Measurements from ENCODE around the gene RPL18A.
"Not testable (repeated sequence)": the region's sequence is repeated elsewhere in the genome, so short reads cannot be mapped to it uniquely, and the experiment has no call there.

Gene RPL18A

DNA sequence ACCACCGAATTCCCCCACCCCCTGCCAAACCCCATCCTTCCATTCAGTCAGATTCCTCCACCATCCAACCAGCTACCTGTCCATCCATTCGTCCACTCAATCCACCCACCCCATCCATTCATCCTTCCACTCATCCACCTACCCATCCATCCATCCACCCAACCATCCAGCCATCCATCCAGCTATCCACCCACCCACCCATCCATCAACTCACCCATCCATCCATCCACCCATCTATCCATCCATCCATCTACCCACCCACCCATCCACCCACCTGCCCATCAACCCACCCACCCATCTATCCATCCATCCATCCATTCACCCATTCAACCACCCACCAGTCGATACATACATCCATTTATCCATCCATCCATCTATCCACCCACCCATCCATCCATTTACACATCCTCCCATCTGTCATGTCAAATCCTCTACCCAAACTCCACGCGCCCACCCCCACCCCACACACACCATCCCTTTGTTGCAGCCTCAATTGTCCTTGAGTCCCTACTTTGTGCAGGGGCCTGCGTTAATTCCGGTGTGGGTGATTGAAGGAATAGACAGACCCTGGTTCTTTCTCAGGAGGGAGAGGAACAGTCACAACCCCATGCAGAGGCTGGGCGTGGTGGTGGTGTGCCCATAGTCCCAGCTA, 6.7 kb downstream of the RPL18A start:
- DNase-seq (ENCODE audit: low read depth in 2 of 2), result no peak

DNA sequence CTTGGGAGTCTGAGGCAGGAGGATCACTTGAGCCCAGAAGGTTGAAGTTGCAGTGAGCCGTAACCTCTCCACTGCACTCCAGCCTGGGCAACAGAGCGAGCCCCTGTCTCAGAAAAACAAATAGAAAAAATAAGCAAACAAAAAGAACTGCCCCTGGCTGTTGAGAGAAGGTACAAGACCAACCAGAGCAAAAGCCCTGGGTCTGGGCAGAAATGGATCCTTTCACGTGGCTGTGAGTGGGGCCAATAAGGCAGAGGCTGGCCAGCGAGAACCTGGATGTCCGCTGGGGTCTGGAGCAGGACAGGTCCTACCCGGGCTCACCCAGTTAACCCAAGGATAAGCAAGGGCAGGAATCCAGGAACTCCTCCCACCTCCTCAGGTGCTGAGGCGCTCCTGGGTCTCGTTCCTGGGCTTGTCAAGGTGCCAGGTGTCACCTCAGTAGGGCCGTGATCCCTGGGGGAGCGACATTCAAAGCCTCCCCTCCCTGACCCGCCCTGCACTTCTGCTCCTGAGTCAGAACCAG, 7.3 kb downstream of the RPL18A start:
- DNase-seq (ENCODE audit: low read depth in 2 of 2), result no peak

DNA sequence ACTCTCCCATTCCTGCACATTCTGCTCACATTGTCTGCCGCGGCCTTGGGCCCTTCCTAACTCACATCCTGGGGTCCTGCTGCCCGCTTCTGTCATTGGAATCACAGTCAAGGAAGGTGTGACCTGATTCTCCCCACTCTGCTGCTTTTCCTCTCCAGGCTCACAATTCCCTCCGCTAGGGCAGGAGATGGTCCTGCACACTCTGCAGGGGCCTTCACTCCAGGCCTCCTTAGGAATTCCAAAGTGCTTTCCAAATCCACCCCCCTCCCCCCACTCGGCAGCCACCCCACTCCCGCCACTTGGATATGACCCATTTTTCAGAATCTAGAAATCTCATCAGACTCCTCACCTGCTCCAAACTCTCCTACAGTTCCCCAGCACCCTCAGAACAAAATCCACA, 9.0 kb downstream of the RPL18A start:
- no peak for DNase-seq (ENCODE audit: low read depth in 2 of 2)

DNA sequence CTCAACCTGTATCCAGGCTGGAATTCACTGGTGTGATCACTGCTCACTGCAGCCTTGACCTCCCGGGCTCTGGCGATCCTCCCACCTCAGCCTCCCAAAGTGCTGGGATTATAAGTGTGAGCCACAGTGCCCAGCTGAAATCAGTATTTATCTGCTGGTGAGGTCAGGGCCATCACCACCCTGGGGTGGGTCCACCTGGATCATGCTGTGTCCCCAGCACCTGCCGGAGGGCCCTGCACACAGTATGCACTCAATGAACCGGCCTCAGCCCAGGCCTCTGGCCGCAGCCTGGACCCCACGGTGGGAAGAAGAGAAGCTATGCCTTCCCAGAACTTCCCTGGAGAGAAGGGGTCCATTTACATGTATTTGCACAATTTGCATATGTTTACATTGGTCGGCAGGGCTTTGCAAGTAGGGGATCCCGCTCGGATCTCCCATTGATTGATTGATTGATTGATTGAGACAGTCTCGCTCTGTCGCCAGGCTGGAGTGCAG, 9.5 kb downstream of the RPL18A start:
- no peak for DNase-seq (ENCODE audit: low read depth in 2 of 2)

DNA sequence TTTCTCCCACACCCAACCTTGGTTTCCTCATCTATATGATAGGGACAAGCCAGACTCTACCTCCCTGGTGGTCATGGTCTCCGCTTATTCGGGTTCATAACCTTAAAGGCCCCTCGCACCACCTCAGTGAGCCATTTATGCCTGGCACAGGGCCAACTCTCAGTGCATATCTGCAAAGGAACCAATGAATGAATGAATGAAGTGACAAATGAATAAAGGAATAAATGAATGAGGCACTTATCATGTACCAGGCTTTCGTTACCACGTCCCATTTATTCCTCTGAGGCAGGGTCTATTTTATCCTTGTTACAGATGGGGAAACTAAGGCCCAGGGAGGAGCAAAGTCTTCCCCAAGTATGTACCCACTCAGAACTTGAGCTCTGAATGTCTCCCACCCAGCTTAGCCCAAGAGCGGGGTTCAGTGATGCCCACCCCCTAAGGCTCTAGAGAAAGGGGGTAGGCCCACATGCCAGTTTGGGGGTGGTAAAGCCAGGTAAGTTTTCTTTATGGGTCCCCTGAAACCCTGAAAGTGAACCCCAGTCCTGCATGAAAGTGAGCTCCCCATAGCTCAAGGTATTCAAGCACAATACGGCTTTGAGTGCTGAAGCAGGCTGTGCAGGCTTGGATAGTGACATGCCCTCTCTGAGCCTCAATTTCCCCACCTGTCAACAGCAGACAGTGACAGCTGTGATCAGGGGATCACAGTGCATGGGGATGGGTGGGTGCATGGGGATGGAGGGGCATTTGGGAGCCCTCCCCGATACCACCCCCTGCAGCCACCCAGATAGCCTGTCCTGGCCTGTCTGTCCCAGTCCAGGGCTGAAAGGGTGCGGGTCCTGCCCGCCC, 11.5 kb downstream of the RPL18A start:
- DNase-seq (ENCODE audit: low read depth in 2 of 2), result no peak

DNA sequence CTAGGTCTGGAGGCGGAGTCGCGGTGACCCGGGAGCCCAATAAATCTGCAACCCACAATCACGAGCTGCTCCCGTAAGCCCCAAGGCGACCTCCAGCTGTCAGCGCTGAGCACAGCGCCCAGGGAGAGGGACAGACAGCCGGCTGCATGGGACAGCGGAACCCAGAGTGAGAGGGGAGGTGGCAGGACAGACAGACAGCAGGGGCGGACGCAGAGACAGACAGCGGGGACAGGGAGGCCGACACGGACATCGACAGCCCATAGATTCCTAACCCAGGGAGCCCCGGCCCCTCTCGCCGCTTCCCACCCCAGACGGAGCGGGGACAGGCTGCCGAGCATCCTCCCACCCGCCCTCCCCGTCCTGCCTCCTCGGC, 12.2 kb downstream of the RPL18A start, which contains the start of gene SLC5A5:
TSS of gene SLC5A5 (plus strand) at position 68 of the 373 bp plus-strand sequence. CDS start 375 bp downstream, outside the sequence.
- no peak for DNase-seq (ENCODE audit: low read depth in 2 of 2)

DNA sequence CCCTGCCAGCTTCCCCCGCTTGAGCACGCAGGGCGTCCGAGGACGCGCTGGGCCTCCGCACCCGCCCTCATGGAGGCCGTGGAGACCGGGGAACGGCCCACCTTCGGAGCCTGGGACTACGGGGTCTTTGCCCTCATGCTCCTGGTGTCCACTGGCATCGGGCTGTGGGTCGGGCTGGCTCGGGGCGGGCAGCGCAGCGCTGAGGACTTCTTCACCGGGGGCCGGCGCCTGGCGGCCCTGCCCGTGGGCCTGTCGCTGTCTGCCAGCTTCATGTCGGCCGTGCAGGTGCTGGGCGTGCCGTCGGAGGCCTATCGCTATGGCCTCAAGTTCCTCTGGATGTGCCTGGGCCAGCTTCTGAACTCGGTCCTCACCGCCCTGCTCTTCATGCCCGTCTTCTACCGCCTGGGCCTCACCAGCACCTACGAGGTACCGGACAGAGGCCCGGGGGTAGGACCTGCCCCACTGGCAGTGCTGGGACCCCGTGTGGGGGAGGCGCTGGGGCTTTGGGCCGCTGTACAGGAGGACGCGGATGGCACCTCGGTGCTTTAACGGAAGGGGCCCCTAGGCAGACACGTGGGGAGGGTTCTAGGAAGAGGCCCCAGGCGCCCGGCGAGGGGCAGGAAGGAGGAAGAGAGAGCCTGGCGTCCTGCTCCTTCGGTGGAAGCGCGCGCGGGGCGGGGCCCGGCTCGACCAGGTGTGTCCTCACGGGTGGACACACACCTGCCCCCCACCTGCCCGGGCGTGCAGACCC, 12.7 kb downstream of the RPL18A start:
- DNase-seq (ENCODE audit: low read depth in 2 of 2), result peak; percentile 27 to 42

DNA sequence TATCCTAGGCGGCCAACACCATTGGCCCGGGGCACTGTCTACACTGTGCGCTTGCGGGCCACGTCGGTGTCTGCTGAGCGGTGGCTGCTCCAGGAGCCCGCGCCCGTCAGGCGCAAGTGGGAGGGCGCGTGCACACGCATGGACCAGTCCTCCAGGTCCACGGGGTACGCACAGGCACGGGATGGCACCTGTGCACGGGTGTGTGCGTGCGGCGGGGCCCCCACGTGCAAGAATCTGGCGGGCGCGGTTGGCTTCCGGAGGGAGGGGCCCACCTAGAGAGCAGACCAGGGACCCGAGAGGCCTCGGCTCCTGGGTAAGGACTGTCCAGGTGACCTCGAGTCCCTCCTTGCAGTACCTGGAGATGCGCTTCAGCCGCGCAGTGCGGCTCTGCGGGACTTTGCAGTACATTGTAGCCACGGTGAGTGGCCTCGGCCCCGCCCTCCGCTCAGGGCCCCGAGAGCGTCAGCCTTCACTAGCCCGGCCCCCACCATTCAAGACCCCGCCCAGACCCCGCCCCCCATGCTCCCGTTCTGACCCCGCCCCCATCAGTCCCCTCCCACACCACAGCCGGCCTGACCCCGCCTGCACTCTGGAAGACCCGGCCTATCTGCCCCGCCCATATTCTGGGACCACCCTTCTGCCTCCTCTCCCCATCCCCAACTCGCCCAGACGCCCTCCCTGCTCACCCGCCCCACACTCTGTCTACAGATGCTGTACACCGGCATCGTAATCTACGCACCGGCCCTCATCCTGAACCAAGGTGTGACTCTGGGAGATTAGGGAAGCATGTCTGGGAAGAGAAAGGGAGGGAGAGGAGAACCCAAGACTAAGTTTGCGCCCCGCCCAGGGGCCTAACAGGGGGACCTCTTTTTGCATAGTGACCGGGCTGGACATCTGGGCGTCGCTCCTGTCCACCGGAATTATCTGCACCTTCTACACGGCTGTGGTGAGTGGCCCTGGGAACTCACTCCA, 14.4 kb downstream of the RPL18A start:
- DNase-seq (ENCODE audit: low read depth in 2 of 2), result peak; percentile 46 to 54

DNA sequence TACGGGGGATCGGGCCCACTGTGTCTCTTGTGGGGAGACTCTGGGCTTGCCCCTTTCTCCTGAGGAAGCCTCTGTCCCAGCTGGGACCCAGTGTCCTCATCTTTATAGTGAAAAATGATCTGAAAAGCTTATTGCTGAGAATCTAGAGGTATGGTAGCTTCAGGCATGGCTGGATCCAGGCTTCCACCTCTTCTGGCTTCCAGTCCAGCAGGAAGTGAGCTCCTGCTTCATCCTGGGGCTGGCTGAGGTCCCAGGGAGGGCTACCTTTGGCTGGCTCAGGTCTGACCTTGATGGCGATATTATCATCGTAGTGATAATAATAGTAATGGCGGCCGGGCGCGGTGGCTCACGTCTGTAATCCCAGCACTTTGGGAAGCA, 15.0 kb downstream of the RPL18A start:
- DNase-seq (ENCODE audit: low read depth in 2 of 2), result no peak

DNA sequence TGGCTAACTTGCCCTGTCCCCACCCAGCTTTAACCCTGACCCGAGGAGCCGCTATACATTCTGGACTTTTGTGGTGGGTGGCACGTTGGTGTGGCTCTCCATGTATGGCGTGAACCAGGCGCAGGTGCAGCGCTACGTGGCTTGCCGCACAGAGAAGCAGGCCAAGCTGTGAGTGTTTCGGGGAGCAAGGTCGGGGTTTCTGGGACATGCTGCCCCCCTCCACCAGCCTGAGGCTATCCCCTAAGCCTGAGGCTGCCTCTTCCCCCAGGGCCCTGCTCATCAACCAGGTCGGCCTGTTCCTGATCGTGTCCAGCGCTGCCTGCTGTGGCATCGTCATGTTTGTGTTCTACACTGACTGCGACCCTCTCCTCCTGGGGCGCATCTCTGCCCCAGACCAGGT, 18.0 kb downstream of the RPL18A start:
- no peak for DNase-seq (ENCODE audit: low read depth in 2 of 2)

DNA sequence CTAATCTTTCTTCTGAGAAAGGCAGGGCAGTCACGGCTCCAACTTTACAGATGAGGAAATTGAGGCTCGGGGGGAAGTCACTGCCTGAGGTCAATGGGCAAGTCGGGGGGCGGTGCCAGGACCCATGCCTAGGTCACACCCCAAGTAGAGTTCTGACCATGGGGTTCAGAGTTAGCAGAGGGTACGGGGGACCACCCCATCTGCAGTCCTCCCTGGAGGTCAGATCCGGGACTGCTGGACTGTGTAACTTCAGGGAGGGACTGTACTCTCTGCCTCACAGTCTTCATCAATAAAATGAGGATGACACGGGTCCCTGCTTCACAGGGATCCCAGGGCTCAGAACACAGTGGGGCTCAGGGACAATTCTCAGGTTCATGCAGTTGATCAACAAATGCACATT, 19.8 kb downstream of the RPL18A start:
- DNase-seq (ENCODE audit: low read depth in 2 of 2), result no peak

DNA sequence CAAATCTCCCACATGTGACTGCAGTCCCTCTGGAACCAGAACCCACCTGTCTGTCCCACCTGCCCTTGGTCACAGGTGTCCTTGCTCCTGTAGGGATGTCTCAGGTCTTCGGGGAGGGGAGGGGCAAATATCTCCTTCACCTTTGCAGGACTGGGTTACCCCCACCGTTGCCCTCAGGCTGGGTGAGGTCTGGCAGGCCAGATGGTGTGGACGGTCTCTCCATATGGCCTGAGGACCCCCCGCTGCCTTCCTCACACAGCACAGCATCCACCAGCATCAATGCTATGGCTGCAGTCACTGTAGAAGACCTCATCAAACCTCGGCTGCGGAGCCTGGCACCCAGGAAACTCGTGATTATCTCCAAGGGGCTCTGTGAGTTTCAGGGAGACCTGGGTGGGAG, 22.0 kb downstream of the RPL18A start:
- DNase-seq (ENCODE audit: low read depth in 2 of 2), result no peak

DNA sequence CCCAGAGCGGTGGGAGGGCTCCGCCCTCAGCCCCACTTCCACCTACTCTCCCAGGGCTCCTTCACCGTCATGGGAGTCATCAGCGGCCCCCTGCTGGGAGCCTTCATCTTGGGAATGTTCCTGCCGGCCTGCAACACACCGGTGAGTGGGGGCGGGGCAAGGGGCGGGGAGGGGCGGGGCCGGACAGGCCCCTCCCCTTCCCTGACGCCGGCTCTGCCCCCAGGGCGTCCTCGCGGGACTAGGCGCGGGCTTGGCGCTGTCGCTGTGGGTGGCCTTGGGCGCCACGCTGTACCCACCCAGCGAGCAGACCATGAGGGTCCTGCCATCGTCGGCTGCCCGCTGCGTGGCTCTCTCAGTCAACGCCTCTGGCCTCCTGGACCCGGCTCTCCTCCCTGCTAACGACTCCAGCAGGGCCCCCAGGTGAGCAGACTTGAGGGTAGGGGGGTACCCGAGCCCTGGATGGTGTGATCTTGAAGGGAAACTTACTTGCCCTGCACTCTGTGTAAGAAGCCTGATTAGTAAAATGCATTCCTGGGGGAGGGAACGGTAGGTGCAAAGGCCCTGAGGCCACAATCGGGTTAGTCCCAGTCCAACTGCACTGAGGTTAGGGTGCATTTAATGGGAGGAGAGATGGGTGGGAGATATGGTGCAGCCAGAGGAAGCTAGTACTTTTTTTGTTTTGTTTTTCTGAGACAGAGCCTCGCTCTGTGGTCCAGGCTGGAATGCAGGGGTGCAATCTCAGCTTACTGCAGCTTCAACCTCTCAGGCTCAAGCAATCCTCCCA, 24.1 kb downstream of the RPL18A start:
- no peak for DNase-seq (ENCODE audit: low read depth in 2 of 2)

DNA sequence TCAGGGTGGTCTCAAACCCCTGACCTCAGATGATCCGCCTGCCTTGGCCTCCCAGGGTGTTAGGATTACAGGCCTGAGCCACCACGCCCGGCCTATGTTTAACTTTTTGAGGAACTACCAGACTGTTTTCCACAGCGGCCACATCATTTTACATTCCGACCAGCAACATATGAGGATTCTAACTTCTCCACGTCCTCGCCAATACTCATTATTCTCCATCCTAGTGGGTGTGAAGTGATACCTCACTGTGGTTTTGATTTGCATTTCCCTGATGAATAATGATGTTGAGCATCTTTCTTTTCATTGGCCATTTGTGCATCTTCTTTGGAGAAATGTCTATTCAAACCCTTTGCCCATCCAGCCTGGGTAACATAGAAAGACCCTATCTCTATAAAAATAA, 26.8 kb downstream of the RPL18A start:
- no peak for DNase-seq (ENCODE audit: low read depth in 2 of 2)

DNA sequence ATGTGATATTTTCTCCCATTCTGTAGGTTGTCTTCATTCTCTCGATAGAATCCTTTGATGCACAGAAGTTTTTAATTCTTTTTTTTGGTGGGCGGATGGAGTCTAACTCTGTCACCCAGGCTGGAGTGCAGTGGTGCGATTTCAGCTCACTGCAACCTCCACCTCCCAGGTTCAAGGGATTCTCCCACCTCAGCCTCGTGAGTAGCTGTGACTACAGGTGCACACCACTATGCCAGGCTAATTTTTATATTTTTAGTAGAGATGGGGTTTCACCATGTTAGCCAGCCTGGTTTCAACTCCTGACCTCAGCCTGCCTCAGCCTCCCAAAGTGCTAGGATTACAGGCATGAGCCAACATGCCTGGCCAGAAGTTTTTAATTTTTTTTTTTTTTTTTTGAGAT, 27.5 kb downstream of the RPL18A start:
- DNase-seq (ENCODE audit: low read depth in 2 of 2), result not testable (repeated sequence)

DNA sequence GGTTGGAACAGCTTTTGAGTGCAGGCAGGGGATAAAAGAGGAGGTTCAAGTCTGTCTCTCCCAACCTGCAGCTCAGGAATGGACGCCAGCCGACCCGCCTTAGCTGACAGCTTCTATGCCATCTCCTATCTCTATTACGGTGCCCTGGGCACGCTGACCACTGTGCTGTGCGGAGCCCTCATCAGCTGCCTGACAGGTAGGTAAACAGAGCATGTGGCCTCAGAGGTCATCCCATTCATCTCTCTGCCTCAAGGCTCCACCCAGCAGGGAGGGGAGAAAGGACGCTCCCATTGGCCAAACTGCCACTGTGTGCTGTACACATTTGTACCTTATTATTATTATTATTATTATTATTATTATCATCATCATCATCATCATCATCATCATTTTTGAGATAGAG, 28.6 kb downstream of the RPL18A start:
- no peak for DNase-seq (ENCODE audit: low read depth in 2 of 2)

DNA sequence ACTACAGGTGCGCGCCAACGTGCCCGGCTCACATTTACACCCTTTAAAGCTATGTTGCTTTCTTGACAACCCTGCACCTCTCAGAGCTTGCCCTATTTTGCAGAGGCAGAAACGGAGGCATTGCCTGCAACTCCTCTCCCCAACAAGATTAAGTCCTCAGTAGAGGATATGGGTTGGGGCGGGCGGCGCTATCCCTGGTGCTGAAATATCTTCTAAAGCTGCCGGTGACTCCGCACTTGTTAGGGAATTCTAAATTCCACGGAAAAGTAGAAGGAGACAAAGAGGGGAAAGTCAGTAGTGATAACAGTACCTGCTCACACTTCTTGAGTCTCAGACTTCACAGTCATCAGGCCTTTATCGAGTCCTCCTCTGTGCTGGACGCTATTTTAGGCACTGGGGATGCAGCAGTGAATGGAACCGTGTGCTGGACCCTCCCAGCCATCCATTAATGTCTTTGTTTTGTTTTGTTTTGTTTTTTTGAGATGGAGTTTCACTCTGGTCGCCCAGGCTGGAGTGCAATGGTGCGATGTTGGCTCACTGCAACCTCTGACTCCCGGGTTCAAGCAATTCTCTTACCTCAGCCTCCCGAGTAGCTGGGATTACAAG, 30.0 kb downstream of the RPL18A start:
- DNase-seq (ENCODE audit: low read depth in 2 of 2), result no peak

DNA sequence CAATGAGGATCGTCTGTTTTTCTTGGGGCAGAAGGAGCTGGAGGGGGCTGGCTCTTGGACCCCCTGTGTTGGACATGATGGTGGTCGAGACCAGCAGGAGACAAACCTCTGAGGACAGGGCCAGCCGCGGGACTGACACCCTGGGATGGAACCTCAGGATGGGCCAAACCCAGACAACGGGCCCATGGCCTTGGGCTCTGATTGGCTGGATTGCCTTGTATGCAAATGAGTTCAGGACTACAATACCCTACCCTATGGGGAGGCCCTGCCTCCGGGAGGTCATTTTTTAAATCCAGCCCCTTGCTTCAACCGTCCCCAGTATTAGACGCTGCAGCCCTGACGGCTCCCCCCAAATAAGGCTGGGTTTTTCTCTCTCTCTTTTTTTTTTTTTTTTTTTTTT, 34.1 kb downstream of the RPL18A start:
- no peak for DNase-seq (ENCODE audit: low read depth in 2 of 2)

DNA sequence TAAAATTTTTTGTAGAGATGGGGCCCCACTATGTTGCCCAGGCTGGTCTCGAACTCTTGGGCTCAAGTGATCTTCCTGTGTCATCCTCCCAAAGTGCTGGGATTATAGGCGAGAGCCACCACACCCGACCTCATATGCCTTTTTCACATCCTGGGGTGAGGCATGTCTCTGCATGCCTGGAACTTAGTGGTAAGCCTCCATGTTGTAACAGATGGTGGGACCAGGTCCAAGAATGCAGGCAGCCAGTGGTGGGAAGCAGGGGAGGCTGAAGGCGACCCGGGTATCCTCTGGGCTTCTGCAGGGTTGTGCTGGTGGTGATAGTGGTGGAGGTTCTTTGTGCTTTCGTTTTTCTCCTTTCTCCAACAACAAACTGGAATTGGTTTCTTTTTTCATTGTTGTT, 43.0 kb downstream of the RPL18A start:
- no peak for DNase-seq (ENCODE audit: low read depth in 2 of 2)

DNA sequence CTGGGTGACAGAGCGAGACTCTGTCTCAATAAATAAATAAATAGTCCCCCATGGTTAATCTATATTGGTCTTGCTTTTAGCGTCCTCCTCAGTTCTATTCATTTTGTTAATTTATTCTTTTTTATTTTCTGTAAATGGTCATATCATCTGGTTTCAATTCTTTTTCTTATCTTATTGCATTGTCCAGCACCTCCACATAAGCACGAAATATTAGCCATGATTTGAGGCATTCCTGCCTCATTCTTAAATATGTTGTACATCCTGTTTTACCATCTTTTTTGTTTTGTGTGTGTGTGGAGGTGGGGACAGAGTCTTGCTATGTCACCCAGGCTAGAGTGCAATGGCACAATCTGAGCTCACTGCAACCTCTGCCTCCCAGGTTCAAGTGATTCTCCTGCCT, 48.5 kb downstream of the RPL18A start:
- no peak for DNase-seq (ENCODE audit: low read depth in 2 of 2)

Measured in stimulated activated CD8-positive, alpha-beta memory T cell treated with anti-CD3 and anti-CD28 coated beads, Interleukin-7, amount 100 ng/mL, for 4 hours (primary cell).